ENCODE data around the gene FOLR3. TPM values are rescaled to one million over a fixed set of nuclear protein-coding genes. Genes with fewer than 3 reads are reported as not detected.

The FOLR3 gene
- total and polyA plus RNA-seq, 5 donors = 0.49 to 1.2 (median 1.1) TPM; not detected in 2

- peak overlapping the region; percentile 52 for H3K4me3 ChIP-seq (ENCODE audit: low read length)
- 2% methylated on average over 10 of the region's 10 CpGs for WGBS
- intact Hi-C loops (cut with DNase I) = no loop called here
Observed at GRCh38 chr11:72111300-72112142, 24.0 kb upstream of the FOLR3 start.

GRCh38 chr11:72112143-72112977, 23.2 kb upstream of the FOLR3 start, which contains the start of gene ANAPC15:
Gene ANAPC15 (minus strand): TSS chr11:72112695. CDS start chr11:72111276, 1,419 bp downstream.
- intact Hi-C loops (cut with DNase I) = no loop called here
- peak; percentile 98 to 99 (median 99) for DNase-seq
- no peaks in the 10 kb centered on the region for H3K27me3 ChIP-seq (ENCODE audit: control insufficient read depth, insufficient read depth)
- H3K4me3 ChIP-seq (ENCODE audit: low read length) = peak within 1 kb of the TSS; percentile 69
- WGBS = under 1% methylated on average over 49 of the region's 49 CpGs
- peaks cover 7% of the 10 kb centered on the region for H3K4me1 ChIP-seq (ENCODE audit: control insufficient read depth, insufficient read depth, low read length)
- peak within 1 kb of the TSS; percentile 99 for H3K27ac ChIP-seq (ENCODE audit: low read length)
- ATAC-seq = peak; percentile 96
- no peaks in the 10 kb centered on the region for H3K9me3 ChIP-seq (ENCODE audit: control insufficient read depth, low read length)

More at GRCh38 chr11:72111300-72112142, 24.0 kb upstream of the FOLR3 start:
- no peaks in the 10 kb centered on the region for H3K9me3 ChIP-seq (ENCODE audit: control insufficient read depth, low read length)
- H3K27ac ChIP-seq (ENCODE audit: low read length) = peak overlapping the region; percentile 95
- no peak for ATAC-seq
- H3K27me3 ChIP-seq (ENCODE audit: control insufficient read depth, insufficient read depth) = no peaks in the 10 kb centered on the region
- DNase-seq = no peak
- H3K4me1 ChIP-seq (ENCODE audit: control insufficient read depth, insufficient read depth, low read length) = peaks cover 7% of the 10 kb centered on the region

GRCh38 chr11:72112978-72113808, 22.3 kb upstream of the FOLR3 start:
- H3K27me3 ChIP-seq (ENCODE audit: control insufficient read depth, insufficient read depth) = no peaks in the 10 kb centered on the region
- peak overlapping the region; percentile 99 for H3K27ac ChIP-seq (ENCODE audit: low read length)
- H3K4me1 ChIP-seq (ENCODE audit: control insufficient read depth, insufficient read depth, low read length) = peaks cover 7% of the 10 kb centered on the region
- intact Hi-C loops (cut with DNase I) = no loop called here
- H3K9me3 ChIP-seq (ENCODE audit: control insufficient read depth, low read length) = no peaks in the 10 kb centered on the region
- DNase-seq (no peak), ATAC-seq (no peak)
- H3K4me3 ChIP-seq (ENCODE audit: low read length) = peak overlapping the region; percentile 69
- WGBS = 63% methylated on average over 9 of the region's 9 CpGs

GRCh38 chr11:72114570-72114969, 21.0 kb upstream of the FOLR3 start:
- Histone ChIP-seq H3K9me3 (ENCODE audit: control insufficient read depth, low read length) (no peaks in the 10 kb centered on the region), H3K4me1 (ENCODE audit: control insufficient read depth, insufficient read depth, low read length) (peaks cover 7% of the 10 kb centered on the region), H3K27me3 (ENCODE audit: control insufficient read depth, insufficient read depth) (no peaks in the 10 kb centered on the region), H3K4me3 (ENCODE audit: low read length) (no peak overlapping the region), H3K27ac (ENCODE audit: low read length) (no peak overlapping the region)
- ATAC-seq (no peak), DNase-seq (no peak)
- WGBS = 96% methylated on average over 1 of the region's 1 CpG
- intact Hi-C loops (cut with DNase I) = no loop called here

GRCh38 chr11:72116019-72116755, 19.3 kb upstream of the FOLR3 start:
- Histone ChIP-seq H3K27me3 (ENCODE audit: control insufficient read depth, insufficient read depth) (no peaks in the 10 kb centered on the region), H3K4me3 (ENCODE audit: low read length) (no peak overlapping the region), H3K4me1 (ENCODE audit: control insufficient read depth, insufficient read depth, low read length) (peaks cover 7% of the 10 kb centered on the region), H3K27ac (ENCODE audit: low read length) (no peak overlapping the region), H3K9me3 (ENCODE audit: control insufficient read depth, low read length) (no peaks in the 10 kb centered on the region)
- ATAC-seq (no peak), DNase-seq (no peak)
- intact Hi-C loops (cut with DNase I) = no loop called here
- 91% methylated on average over 6 of the region's 6 CpGs for WGBS

- 75% methylated on average over 6 of the region's 6 CpGs for WGBS
- H3K27me3 ChIP-seq (ENCODE audit: control insufficient read depth, insufficient read depth) = no peaks in the 10 kb centered on the region
- ATAC-seq = no peak
- H3K27ac ChIP-seq (ENCODE audit: low read length) = no peak overlapping the region
- DNase-seq = no peak
- intact Hi-C loops (cut with DNase I) = no loop called here
- no peaks in the 10 kb centered on the region for H3K4me1 ChIP-seq (ENCODE audit: control insufficient read depth, insufficient read depth, low read length)
- no peaks in the 10 kb centered on the region for H3K9me3 ChIP-seq (ENCODE audit: control insufficient read depth, low read length)
- no peak overlapping the region for H3K4me3 ChIP-seq (ENCODE audit: low read length)
Observed at GRCh38 chr11:72119198-72119597, 16.3 kb upstream of the FOLR3 start.

GRCh38 chr11:72120930-72121329, 14.6 kb upstream of the FOLR3 start:
- no peak for DNase-seq
- no peaks in the 10 kb centered on the region for H3K9me3 ChIP-seq (ENCODE audit: control insufficient read depth, low read length)
- ATAC-seq = no peak
- 71% methylated on average over 2 of the region's 2 CpGs for WGBS
- H3K4me3 ChIP-seq (ENCODE audit: low read length) = no peak overlapping the region
- H3K27me3 ChIP-seq (ENCODE audit: control insufficient read depth, insufficient read depth) = no peaks in the 10 kb centered on the region
- no peaks in the 10 kb centered on the region for H3K4me1 ChIP-seq (ENCODE audit: control insufficient read depth, insufficient read depth, low read length)
- intact Hi-C loops (cut with DNase I) = no loop called here
- H3K27ac ChIP-seq (ENCODE audit: low read length) = no peak overlapping the region

GRCh38 chr11:72122607-72123006, 12.9 kb upstream of the FOLR3 start:
- intact Hi-C loops (cut with DNase I) = no loop called here
- H3K27me3 ChIP-seq (ENCODE audit: control insufficient read depth, insufficient read depth) = no peaks in the 10 kb centered on the region
- no peak overlapping the region for H3K4me3 ChIP-seq (ENCODE audit: low read length)
- ATAC-seq (no peak), DNase-seq (no peak)
- H3K9me3 ChIP-seq (ENCODE audit: control insufficient read depth, low read length) = no peaks in the 10 kb centered on the region
- no peak overlapping the region for H3K27ac ChIP-seq (ENCODE audit: low read length)
- H3K4me1 ChIP-seq (ENCODE audit: control insufficient read depth, insufficient read depth, low read length) = no peaks in the 10 kb centered on the region
- WGBS = 74% methylated on average over 1 of the region's 1 CpG

GRCh38 chr11:72123117-72123653, 12.3 kb upstream of the FOLR3 start:
- no peak overlapping the region for H3K4me3 ChIP-seq (ENCODE audit: low read length)
- H3K4me1 ChIP-seq (ENCODE audit: control insufficient read depth, insufficient read depth, low read length) = no peaks in the 10 kb centered on the region
- no peak for DNase-seq
- no peak overlapping the region for H3K27ac ChIP-seq (ENCODE audit: low read length)
- ATAC-seq = no peak
- intact Hi-C loops (cut with DNase I) = no loop called here
- no peaks in the 10 kb centered on the region for H3K9me3 ChIP-seq (ENCODE audit: control insufficient read depth, low read length)
- no peaks in the 10 kb centered on the region for H3K27me3 ChIP-seq (ENCODE audit: control insufficient read depth, insufficient read depth)
- 44% methylated on average over 3 of the region's 3 CpGs for WGBS

GRCh38 chr11:72124046-72124445, 11.5 kb upstream of the FOLR3 start:
- no peak overlapping the region for H3K27ac ChIP-seq (ENCODE audit: low read length)
- 88% methylated on average over 6 of the region's 6 CpGs for WGBS

More at GRCh38 chr11:72124046-72124445, 11.5 kb upstream of the FOLR3 start:
- Histone ChIP-seq H3K9me3 (ENCODE audit: control insufficient read depth, low read length) (no peaks in the 10 kb centered on the region), H3K27me3 (ENCODE audit: control insufficient read depth, insufficient read depth) (no peaks in the 10 kb centered on the region), H3K4me3 (ENCODE audit: low read length) (no peak overlapping the region), H3K4me1 (ENCODE audit: control insufficient read depth, insufficient read depth, low read length) (no peaks in the 10 kb centered on the region)
- ATAC-seq = no peak
- intact Hi-C loops (cut with DNase I) = no loop called here
- DNase-seq = no peak
